GM20000 (cell line): ENCODE results near the gene RHBDD2.
"Not testable (repeated sequence)": the region's sequence is repeated elsewhere in the genome, so short reads cannot be mapped to it uniquely, and the experiment has no call there.

Experiments used
- DNase-seq: peaks from one replicate; pipeline ENCODE4 v3.0.0; 2012; ENCODE audit warnings: low spot score
- TF ChIP-seq, protein P1 (sequence below): IDR thresholded peaks from 2 replicates; pipeline ENCODE4 v1.5.1; 2012; ENCODE audit warnings: mild to moderate bottlenecking, control low read depth; ENCODE audit errors: extremely low read depth, missing control alignments

RHBDD2 gene

GRCh38 chr7:75869776-75870379, 9.0 kb upstream of the RHBDD2 start:
- DNase-seq: no peak

DNA sequence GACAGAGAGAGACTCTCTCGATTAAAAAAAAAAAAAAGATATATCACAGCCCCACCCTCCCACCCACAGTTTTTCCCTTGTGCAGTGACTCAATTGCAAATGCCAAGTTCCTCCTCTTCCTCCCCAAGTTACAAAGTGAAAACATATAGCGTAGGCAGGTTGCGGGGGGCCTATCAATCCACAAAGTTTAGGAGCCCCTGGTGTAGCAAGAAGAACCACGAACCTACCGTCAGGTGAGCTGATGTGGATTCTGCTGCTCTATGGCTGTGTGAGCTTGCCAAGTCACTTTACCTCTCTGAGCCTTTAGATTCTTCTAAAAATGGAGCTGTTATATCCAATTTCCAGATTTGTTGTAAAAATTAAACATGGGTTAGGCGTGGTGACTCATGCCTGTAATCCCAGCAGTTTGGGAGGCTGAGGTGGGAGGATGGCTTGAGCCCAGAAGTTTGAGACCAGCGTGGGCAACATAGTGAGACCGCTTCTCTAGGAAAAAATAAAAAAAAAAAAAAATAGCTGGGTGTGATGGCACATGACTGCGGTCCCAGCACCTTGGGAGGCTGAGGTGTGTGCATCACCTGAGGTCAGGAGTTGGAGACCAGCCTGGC, 8.2 kb upstream of the RHBDD2 start:
- TF ChIP-seq, protein P1, sequence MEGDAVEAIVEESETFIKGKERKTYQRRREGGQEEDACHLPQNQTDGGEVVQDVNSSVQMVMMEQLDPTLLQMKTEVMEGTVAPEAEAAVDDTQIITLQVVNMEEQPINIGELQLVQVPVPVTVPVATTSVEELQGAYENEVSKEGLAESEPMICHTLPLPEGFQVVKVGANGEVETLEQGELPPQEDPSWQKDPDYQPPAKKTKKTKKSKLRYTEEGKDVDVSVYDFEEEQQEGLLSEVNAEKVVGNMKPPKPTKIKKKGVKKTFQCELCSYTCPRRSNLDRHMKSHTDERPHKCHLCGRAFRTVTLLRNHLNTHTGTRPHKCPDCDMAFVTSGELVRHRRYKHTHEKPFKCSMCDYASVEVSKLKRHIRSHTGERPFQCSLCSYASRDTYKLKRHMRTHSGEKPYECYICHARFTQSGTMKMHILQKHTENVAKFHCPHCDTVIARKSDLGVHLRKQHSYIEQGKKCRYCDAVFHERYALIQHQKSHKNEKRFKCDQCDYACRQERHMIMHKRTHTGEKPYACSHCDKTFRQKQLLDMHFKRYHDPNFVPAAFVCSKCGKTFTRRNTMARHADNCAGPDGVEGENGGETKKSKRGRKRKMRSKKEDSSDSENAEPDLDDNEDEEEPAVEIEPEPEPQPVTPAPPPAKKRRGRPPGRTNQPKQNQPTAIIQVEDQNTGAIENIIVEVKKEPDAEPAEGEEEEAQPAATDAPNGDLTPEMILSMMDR: no peak

More at GRCh38 chr7:75869776-75870379, 9.0 kb upstream of the RHBDD2 start:
- TF ChIP-seq, protein P1: no peak

GRCh38 chr7:75872073-75872782, 6.6 kb upstream of the RHBDD2 start:
- DNase-seq: no peak
- TF ChIP-seq, protein P1: no peak

More for the DNA sequence above, 8.2 kb upstream of the RHBDD2 start:
- no peak for DNase-seq

- DNase-seq: not testable (repeated sequence)
Observed at GRCh38 chr7:75874180-75874579, 4.7 kb upstream of the RHBDD2 start.

GRCh38 chr7:75875113-75876080, 3.4 kb upstream of the RHBDD2 start:
- no peak for DNase-seq
- TF ChIP-seq, protein P1: no peak

- DNase-seq: no peak
- TF ChIP-seq, protein P1: no peak
Observed at GRCh38 chr7:75876126-75876881, 2.5 kb upstream of the RHBDD2 start.

GRCh38 chr7:75878312-75878768, 494 bp upstream of the RHBDD2 start:
- TF ChIP-seq, protein P1: no peak
- no peak for DNase-seq
